GM23338 (cell line): ENCODE data around the gene NRG3. TPM values are rescaled to one million over a fixed set of nuclear protein-coding genes. Genes with fewer than 3 reads are reported as not detected.

Source experiments
- ATAC-seq: fragments of 200-7000 bp; cut with Tn5 transposase; 3 replicates; pipeline ENCODE4 v1.9.1; 2020
- DNase-seq: peaks from one replicate; pipeline ENCODE4 v3.0.0-alpha.2; 2015; ENCODE audit warnings: low spot score
- H2AFZ ChIP-seq: fragments of 200-600 bp; sonication (generic); 2 replicates; pipeline ENCODE4 v1.8.0; 2016; ENCODE audit warnings: antibody characterized with exemption, mild to moderate bottlenecking, moderate library complexity
- H3F3A ChIP-seq: fragments of 200-600 bp; sonication (generic); replicated peaks from 2 replicates; pipeline ENCODE4 v1.8.0; 2017; ENCODE audit warnings: antibody characterized with exemption, mixed run types, low read depth
- H3K27ac ChIP-seq: fragments of 200-600 bp; sonication (generic); 2 replicates; pipeline ENCODE4 v1.6.1; 2016; ENCODE audit warnings: low read depth
- H3K27me3 ChIP-seq: fragments of 200-600 bp; sonication (generic); 2 replicates; pipeline ENCODE4 v1.8.0; 2016; ENCODE audit warnings: mild to moderate bottlenecking, mixed run types, moderate library complexity; ENCODE audit not compliant: insufficient read depth
- H3K36me3 ChIP-seq: fragments of 200-600 bp; sonication (generic); 2 replicates; pipeline ENCODE4 v1.8.0; 2016; ENCODE audit warnings: mild to moderate bottlenecking; ENCODE audit not compliant: insufficient read depth
- H3K4me1 ChIP-seq: fragments of 200-600 bp; sonication (generic); 2 replicates; pipeline ENCODE4 v1.8.0; 2016; ENCODE audit warnings: mild to moderate bottlenecking, moderate library complexity; ENCODE audit not compliant: insufficient read depth
- H3K4me2 ChIP-seq: fragments of 200-600 bp; sonication (generic); 2 replicates; pipeline ENCODE4 v1.7.1; 2017; ENCODE audit warnings: mixed run types
- H3K4me3 ChIP-seq: fragments of 200-600 bp; sonication (generic); 2 replicates; pipeline ENCODE4 v1.6.1; 2016; ENCODE audit warnings: mixed run types
- H3K79me2 ChIP-seq: fragments of 200-600 bp; sonication (generic); replicated peaks from 2 replicates; pipeline ENCODE4 v1.8.0; 2017; ENCODE audit warnings: mild to moderate bottlenecking; ENCODE audit not compliant: insufficient read depth
- H3K9me2 ChIP-seq: fragments of 200-600 bp; sonication (generic); 2 replicates; pipeline ENCODE4 v1.8.0; 2017; ENCODE audit not compliant: insufficient read depth
- H4K20me1 ChIP-seq: fragments of 200-600 bp; sonication (generic); replicated peaks from 2 replicates; pipeline ENCODE4 v1.8.0; 2017; ENCODE audit warnings: mild to moderate bottlenecking; ENCODE audit not compliant: insufficient read depth
- H3K27ac Mint-ChIP-seq: 2 replicates; pipeline ENCODE4 v1.8.0; 2020; ENCODE audit warnings: inconsistent platforms, mild to moderate bottlenecking, moderate library complexity, mixed read lengths
- H3K27me3 Mint-ChIP-seq: 3 replicates; pipeline ENCODE4 v1.8.0; 2022; ENCODE audit warnings: low read depth, mild to moderate bottlenecking, moderate library complexity, mixed read lengths, inconsistent platforms; ENCODE audit not compliant: insufficient read depth, poor library complexity
- H3K36me3 Mint-ChIP-seq: 3 replicates; pipeline ENCODE4 v1.8.0; 2021; ENCODE audit warnings: low read depth, mild to moderate bottlenecking, inconsistent platforms, moderate library complexity, mixed read lengths
- H3K4me1 Mint-ChIP-seq: 3 replicates; pipeline ENCODE4 v1.8.0; 2020; ENCODE audit warnings: mild to moderate bottlenecking, inconsistent platforms, mixed read lengths
- H3K4me3 Mint-ChIP-seq: 3 replicates; pipeline ENCODE4 v1.8.0; 2021; ENCODE audit warnings: moderate library complexity, mild to moderate bottlenecking, inconsistent platforms, mixed read lengths
- H3K9me3 Mint-ChIP-seq: 3 replicates; pipeline ENCODE4 v1.8.0; 2020; ENCODE audit warnings: moderate library complexity, mild to moderate bottlenecking, inconsistent platforms, mixed read lengths
- EZH2 ChIP-seq: fragments of 200-600 bp; sonication (generic); IDR thresholded peaks from one replicate; pipeline ENCODE4 v1.8.0; 2017; ENCODE audit warnings: antibody characterized with exemption, mild to moderate bottlenecking, low read depth; ENCODE audit not compliant: unreplicated experiment
- EZH2phosphoT487 ChIP-seq: fragments of 200-600 bp; sonication (generic); IDR thresholded peaks from one replicate; pipeline ENCODE4 v1.8.1; 2018; ENCODE audit warnings: antibody characterized with exemption; ENCODE audit not compliant: unreplicated experiment
- JUNB ChIP-seq: IDR thresholded peaks from one replicate; pipeline ENCODE4 v1.6.1; 2016; ENCODE audit warnings: antibody characterized with exemption; ENCODE audit not compliant: unreplicated experiment
- POLR2AphosphoS5 ChIP-seq: IDR thresholded peaks from 2 replicates; pipeline ENCODE4 v1.6.1; 2016; ENCODE audit warnings: antibody characterized with exemption, low read depth
- ZNF114 ChIP-seq: fragments of 250-450 bp; sonication (Bioruptor Pico); IDR thresholded peaks from 2 replicates; pipeline ENCODE4 v1.5.0; 2020; ENCODE audit warnings: mild to moderate bottlenecking, moderate library complexity
- ZNF331 ChIP-seq: fragments of 250-450 bp; sonication (Bioruptor Pico); IDR thresholded peaks from 2 replicates; pipeline ENCODE4 v1.5.0; 2020; ENCODE audit warnings: low read depth, mild to moderate bottlenecking, moderate library complexity
- polyA plus RNA-seq: library from polyadenylated mRNA; unstranded; fragments of >200 nt; fragmentation: Nextera tagmentation; extraction: Ambion mirVana; gene quantifications from 2 replicates; pipeline ENCODE4 v1.2.1, GENCODE V29; 2016
- total RNA-seq: library from RNA; depleted of rRNA; stranded (reverse); fragments of >200 nt; shearing (Covaris generic); gene quantifications from 2 replicates; pipeline ENCODE4 v1.2.3, GENCODE V29; 2014
- TF ChIP-seq, protein P1 (sequence below): fragments of 250-450 bp; sonication (Bioruptor Pico); IDR thresholded peaks from 2 replicates; pipeline ENCODE4 v1.5.0; 2020; ENCODE audit warnings: mild to moderate bottlenecking, moderate library complexity
- TF ChIP-seq, protein P2 (sequence below): IDR thresholded peaks from one replicate; pipeline ENCODE4 v1.6.1; 2018; ENCODE audit warnings: antibody characterized with exemption; ENCODE audit not compliant: unreplicated experiment
- TF ChIP-seq, protein P3 (sequence below), 2 experiments: fragments of 200-600 bp in 1 of 2; sonication (generic) in 1 of 2; conservative IDR thresholded peaks; 2 replicates each; pipeline versions ENCODE4 v1.5.1 to v1.6.1; 2016 to 2017; ENCODE audit warnings: antibody characterized with exemption in 2 of 2, low read depth in 2 of 2, mild to moderate bottlenecking in 2 of 2, moderate library complexity in 1 of 2

The NRG3 gene
- total and polyA plus RNA-seq, 2 experiments from 2014 or later = 1.9 to 3.9 TPM

DNA sequence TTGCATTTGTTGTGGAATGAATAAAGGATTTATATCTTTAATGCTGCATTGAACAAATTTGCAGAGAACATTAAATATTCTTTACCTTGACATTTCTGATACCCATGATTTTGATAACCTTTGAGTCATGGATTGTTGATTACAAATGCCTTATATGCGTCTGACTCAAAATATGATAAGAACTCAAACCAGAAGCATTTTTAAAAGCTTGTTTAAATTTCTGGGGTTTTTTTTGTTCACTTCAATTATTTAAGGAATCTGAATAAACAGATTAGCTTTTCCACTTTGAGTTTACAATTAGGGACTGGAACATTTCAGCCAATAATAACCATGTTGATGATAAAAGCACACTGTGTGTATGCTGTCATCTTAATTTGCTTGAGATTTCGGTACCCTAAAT, 253.5 kb downstream of the NRG3 start (continued):
- TF ChIP-seq, protein P1, sequence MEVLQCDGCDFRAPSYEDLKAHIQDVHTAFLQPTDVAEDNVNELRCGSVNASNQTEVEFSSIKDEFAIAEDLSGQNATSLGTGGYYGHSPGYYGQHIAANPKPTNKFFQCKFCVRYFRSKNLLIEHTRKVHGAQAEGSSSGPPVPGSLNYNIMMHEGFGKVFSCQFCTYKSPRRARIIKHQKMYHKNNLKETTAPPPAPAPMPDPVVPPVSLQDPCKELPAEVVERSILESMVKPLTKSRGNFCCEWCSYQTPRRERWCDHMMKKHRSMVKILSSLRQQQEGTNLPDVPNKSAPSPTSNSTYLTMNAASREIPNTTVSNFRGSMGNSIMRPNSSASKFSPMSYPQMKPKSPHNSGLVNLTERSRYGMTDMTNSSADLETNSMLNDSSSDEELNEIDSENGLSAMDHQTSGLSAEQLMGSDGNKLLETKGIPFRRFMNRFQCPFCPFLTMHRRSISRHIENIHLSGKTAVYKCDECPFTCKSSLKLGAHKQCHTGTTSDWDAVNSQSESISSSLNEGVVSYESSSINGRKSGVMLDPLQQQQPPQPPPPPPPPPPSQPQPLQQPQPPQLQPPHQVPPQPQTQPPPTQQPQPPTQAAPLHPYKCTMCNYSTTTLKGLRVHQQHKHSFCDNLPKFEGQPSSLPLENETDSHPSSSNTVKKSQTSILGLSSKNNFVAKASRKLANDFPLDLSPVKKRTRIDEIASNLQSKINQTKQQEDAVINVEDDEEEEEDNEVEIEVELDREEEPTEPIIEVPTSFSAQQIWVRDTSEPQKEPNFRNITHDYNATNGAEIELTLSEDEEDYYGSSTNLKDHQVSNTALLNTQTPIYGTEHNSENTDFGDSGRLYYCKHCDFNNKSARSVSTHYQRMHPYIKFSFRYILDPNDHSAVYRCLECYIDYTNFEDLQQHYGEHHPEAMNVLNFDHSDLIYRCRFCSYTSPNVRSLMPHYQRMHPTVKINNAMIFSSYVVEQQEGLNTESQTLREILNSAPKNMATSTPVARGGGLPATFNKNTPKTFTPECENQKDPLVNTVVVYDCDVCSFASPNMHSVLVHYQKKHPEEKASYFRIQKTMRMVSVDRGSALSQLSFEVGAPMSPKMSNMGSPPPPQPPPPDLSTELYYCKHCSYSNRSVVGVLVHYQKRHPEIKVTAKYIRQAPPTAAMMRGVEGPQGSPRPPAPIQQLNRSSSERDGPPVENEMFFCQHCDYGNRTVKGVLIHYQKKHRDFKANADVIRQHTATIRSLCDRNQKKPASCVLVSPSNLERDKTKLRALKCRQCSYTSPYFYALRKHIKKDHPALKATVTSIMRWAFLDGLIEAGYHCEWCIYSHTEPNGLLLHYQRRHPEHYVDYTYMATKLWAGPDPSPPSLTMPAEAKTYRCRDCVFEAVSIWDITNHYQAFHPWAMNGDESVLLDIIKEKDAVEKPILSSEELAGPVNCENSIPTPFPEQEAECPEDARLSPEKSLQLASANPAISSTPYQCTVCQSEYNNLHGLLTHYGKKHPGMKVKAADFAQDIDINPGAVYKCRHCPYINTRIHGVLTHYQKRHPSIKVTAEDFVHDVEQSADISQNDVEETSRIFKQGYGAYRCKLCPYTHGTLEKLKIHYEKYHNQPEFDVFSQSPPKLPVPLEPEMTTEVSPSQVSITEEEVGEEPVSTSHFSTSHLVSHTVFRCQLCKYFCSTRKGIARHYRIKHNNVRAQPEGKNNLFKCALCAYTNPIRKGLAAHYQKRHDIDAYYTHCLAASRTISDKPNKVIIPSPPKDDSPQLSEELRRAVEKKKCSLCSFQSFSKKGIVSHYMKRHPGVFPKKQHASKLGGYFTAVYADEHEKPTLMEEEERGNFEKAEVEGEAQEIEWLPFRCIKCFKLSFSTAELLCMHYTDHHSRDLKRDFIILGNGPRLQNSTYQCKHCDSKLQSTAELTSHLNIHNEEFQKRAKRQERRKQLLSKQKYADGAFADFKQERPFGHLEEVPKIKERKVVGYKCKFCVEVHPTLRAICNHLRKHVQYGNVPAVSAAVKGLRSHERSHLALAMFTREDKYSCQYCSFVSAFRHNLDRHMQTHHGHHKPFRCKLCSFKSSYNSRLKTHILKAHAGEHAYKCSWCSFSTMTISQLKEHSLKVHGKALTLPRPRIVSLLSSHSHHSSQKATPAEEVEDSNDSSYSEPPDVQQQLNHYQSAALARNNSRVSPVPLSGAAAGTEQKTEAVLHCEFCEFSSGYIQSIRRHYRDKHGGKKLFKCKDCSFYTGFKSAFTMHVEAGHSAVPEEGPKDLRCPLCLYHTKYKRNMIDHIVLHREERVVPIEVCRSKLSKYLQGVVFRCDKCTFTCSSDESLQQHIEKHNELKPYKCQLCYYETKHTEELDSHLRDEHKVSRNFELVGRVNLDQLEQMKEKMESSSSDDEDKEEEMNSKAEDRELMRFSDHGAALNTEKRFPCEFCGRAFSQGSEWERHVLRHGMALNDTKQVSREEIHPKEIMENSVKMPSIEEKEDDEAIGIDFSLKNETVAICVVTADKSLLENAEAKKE (CRISPR knock-in tag) = no peak

DNA sequence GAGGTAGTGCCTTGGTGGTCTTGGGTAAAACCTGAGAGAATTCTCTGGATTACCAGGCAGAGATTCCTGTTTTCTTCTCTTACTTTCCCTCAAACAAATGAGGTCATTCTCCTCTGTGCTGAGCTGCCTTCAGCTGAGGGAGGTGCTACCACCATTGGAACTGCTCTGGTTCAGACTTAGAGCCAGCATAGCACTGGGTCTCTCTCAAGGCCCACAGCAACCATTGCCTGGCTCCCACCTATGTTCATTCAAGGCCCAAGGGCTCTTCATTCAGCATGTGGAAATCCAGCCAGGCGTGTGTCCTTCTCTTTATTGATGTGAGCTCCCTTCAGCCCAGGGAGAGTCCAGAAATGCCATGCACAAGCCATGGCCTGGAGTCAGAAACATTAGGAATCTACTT, 261.1 kb downstream of the NRG3 start:
- H3K4me1 ChIP-seq = no peaks in the 10 kb centered on the region
- no peak overlapping the region for H3K4me2 ChIP-seq
- Mint-ChIP-seq H3K27ac (no peak overlapping the region), H3K4me1 (no peaks in the 10 kb centered on the region), H3K27me3 (no peaks in the 10 kb centered on the region), H3K9me3 (peaks cover 5% of the 10 kb centered on the region; the same call in 1 of the 3 replicates), H3K4me3 (no peak overlapping the region), H3K36me3 (no peaks in the 10 kb centered on the region)
- no peaks in the 10 kb centered on the region for H3F3A ChIP-seq
- H3K79me2 ChIP-seq = no peaks in the 10 kb centered on the region
- no peak for DNase-seq
- H3K36me3 ChIP-seq = no peaks in the 10 kb centered on the region
- no peaks in the 10 kb centered on the region for H3K27me3 ChIP-seq
- H2AFZ ChIP-seq = no peak overlapping the region
- H3K4me3 ChIP-seq = no peak overlapping the region
- no peak overlapping the region for H3K27ac ChIP-seq
- peaks cover 5% of the 10 kb centered on the region; the same call in 1 of the 2 replicates for H3K9me2 ChIP-seq
- no peaks in the 10 kb centered on the region for H4K20me1 ChIP-seq
- ATAC-seq = no peak
- TF ChIP-seq ZNF114 (CRISPR knock-in tag) (no peak), ZNF331 (CRISPR knock-in tag) (no peak), JUNB (no peak), EZH2 (no peak), EZH2phosphoT487 (no peak), POLR2AphosphoS5 (no peak)
- TF ChIP-seq, protein P2, sequence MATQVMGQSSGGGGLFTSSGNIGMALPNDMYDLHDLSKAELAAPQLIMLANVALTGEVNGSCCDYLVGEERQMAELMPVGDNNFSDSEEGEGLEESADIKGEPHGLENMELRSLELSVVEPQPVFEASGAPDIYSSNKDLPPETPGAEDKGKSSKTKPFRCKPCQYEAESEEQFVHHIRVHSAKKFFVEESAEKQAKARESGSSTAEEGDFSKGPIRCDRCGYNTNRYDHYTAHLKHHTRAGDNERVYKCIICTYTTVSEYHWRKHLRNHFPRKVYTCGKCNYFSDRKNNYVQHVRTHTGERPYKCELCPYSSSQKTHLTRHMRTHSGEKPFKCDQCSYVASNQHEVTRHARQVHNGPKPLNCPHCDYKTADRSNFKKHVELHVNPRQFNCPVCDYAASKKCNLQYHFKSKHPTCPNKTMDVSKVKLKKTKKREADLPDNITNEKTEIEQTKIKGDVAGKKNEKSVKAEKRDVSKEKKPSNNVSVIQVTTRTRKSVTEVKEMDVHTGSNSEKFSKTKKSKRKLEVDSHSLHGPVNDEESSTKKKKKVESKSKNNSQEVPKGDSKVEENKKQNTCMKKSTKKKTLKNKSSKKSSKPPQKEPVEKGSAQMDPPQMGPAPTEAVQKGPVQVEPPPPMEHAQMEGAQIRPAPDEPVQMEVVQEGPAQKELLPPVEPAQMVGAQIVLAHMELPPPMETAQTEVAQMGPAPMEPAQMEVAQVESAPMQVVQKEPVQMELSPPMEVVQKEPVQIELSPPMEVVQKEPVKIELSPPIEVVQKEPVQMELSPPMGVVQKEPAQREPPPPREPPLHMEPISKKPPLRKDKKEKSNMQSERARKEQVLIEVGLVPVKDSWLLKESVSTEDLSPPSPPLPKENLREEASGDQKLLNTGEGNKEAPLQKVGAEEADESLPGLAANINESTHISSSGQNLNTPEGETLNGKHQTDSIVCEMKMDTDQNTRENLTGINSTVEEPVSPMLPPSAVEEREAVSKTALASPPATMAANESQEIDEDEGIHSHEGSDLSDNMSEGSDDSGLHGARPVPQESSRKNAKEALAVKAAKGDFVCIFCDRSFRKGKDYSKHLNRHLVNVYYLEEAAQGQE = no peak
- TF ChIP-seq, protein P3, sequence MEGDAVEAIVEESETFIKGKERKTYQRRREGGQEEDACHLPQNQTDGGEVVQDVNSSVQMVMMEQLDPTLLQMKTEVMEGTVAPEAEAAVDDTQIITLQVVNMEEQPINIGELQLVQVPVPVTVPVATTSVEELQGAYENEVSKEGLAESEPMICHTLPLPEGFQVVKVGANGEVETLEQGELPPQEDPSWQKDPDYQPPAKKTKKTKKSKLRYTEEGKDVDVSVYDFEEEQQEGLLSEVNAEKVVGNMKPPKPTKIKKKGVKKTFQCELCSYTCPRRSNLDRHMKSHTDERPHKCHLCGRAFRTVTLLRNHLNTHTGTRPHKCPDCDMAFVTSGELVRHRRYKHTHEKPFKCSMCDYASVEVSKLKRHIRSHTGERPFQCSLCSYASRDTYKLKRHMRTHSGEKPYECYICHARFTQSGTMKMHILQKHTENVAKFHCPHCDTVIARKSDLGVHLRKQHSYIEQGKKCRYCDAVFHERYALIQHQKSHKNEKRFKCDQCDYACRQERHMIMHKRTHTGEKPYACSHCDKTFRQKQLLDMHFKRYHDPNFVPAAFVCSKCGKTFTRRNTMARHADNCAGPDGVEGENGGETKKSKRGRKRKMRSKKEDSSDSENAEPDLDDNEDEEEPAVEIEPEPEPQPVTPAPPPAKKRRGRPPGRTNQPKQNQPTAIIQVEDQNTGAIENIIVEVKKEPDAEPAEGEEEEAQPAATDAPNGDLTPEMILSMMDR (conservative IDR thresholded peaks at IDR 0.05; ENCODE audit: low read depth in 2 of 2) = no peak
